Type B pancreatic cell (in vitro differentiated cells): ENCODE data around the gene GNB2. TPM values are rescaled to one million over a fixed set of nuclear protein-coding genes. Genes with fewer than 3 reads are reported as not detected.
"Not testable (repeated sequence)": the region's sequence is repeated elsewhere in the genome, so short reads cannot be mapped to it uniquely, and the experiment has no call there.

ENCODE experiments used
- DNase-seq: peaks from one replicate; pipeline ENCODE4 v3.0.0; 2021; ENCODE audit warnings: mixed read lengths; ENCODE audit not compliant: unreplicated experiment; ENCODE audit errors: extremely low spot score
- H3K27ac Mint-ChIP-seq: 2 replicates; pipeline ENCODE4 v1.8.0; 2021; ENCODE audit warnings: mild to moderate bottlenecking, mixed read lengths
- H3K27me3 Mint-ChIP-seq: 2 replicates; pipeline ENCODE4 v1.8.0; 2021; ENCODE audit warnings: mixed read lengths
- H3K36me3 Mint-ChIP-seq: 2 replicates; pipeline ENCODE4 v1.8.0; 2021; ENCODE audit warnings: mixed read lengths
- H3K4me1 Mint-ChIP-seq: one replicate; pipeline ENCODE4 v1.8.0; 2021; ENCODE audit warnings: mixed read lengths; ENCODE audit not compliant: unreplicated experiment
- H3K4me3 Mint-ChIP-seq: 2 replicates; pipeline ENCODE4 v1.8.0; 2021; ENCODE audit warnings: mild to moderate bottlenecking, mixed read lengths
- H3K9me3 Mint-ChIP-seq: 2 replicates; pipeline ENCODE4 v1.8.0; 2021; ENCODE audit warnings: mixed read lengths
- CTCF ChIP-seq: fragments of 200-600 bp; sonication (generic); conservative IDR thresholded peaks from 2 replicates; pipeline ENCODE4 v1.5.0; 2021; ENCODE audit warnings: antibody characterized with exemption, mild to moderate bottlenecking
- total RNA-seq: library from RNA; stranded (reverse); gene quantifications from 2 replicates; pipeline ENCODE4 v1.2.1, GENCODE V29; 2021; ENCODE audit warnings: low replicate concordance

GNB2 gene
- total RNA-seq, 1 donor from 2014 or later: 179 TPM

- Mint-ChIP-seq H3K27ac (peak overlapping the region; percentile 92), H3K27me3 (peaks cover 2% of the 10 kb centered on the region), H3K36me3 (peaks cover 3% of the 10 kb centered on the region), H3K9me3 (no peaks in the 10 kb centered on the region), H3K4me1 (peaks cover 4% of the 10 kb centered on the region), H3K4me3 (peak overlapping the region; percentile 98)
- DNase-seq: no peak
- TF ChIP-seq CTCF: no peak
These were observed 33.3 kb downstream of the GNB2 start for GRCh38 chr7:100706672-100707311.

GRCh38 chr7:100708395-100708794 lies 34.9 kb downstream of the GNB2 start:
- no peaks in the 10 kb centered on the region for H3K27me3 Mint-ChIP-seq
- H3K27ac Mint-ChIP-seq: no peak overlapping the region
- H3K9me3 Mint-ChIP-seq: no peaks in the 10 kb centered on the region
- TF ChIP-seq CTCF: no peak
- DNase-seq: no peak
- peak overlapping the region; percentile 69 for H3K4me3 Mint-ChIP-seq
- H3K36me3 Mint-ChIP-seq: peaks cover 3% of the 10 kb centered on the region
- peaks cover 4% of the 10 kb centered on the region for H3K4me1 Mint-ChIP-seq

GRCh38 chr7:100710452-100710851 lies 36.9 kb downstream of the GNB2 start:
- TF ChIP-seq CTCF: no peak
- peaks cover 4% of the 10 kb centered on the region for H3K4me1 Mint-ChIP-seq
- peaks cover 3% of the 10 kb centered on the region for H3K36me3 Mint-ChIP-seq
- DNase-seq: no peak
- no peak overlapping the region for H3K27ac Mint-ChIP-seq
- H3K9me3 Mint-ChIP-seq: no peaks in the 10 kb centered on the region
- peaks cover 3% of the 10 kb centered on the region for H3K27me3 Mint-ChIP-seq
- no peak overlapping the region for H3K4me3 Mint-ChIP-seq

GRCh38 chr7:100711369-100711768 lies 37.8 kb downstream of the GNB2 start:
- peaks cover 4% of the 10 kb centered on the region for H3K4me1 Mint-ChIP-seq
- no peak for DNase-seq
- no peaks in the 10 kb centered on the region for H3K9me3 Mint-ChIP-seq
- H3K27me3 Mint-ChIP-seq: peaks cover 5% of the 10 kb centered on the region
- peaks cover 3% of the 10 kb centered on the region for H3K36me3 Mint-ChIP-seq
- H3K4me3 Mint-ChIP-seq: no peak overlapping the region
- no peak overlapping the region for H3K27ac Mint-ChIP-seq
- TF ChIP-seq CTCF: no peak

- H3K27me3 Mint-ChIP-seq: peaks cover 29% of the 10 kb centered on the region
- peaks cover 14% of the 10 kb centered on the region for H3K9me3 Mint-ChIP-seq
- H3K36me3 Mint-ChIP-seq: no peaks in the 10 kb centered on the region
- H3K27ac Mint-ChIP-seq: no peak overlapping the region
- H3K4me3 Mint-ChIP-seq: no peak overlapping the region
- TF ChIP-seq CTCF: no peak
- H3K4me1 Mint-ChIP-seq: no peaks in the 10 kb centered on the region
- no peak for DNase-seq
These were observed 41.2 kb downstream of the GNB2 start for GRCh38 chr7:100714725-100715124.

- H3K36me3 Mint-ChIP-seq, H3K4me1 Mint-ChIP-seq, H3K27ac Mint-ChIP-seq, DNase-seq, H3K4me3 Mint-ChIP-seq: not testable (repeated sequence)
- Mint-ChIP-seq H3K9me3 (peaks cover 14% of the 10 kb centered on the region), H3K27me3 (peaks cover 49% of the 10 kb centered on the region)
These were observed 43.5 kb downstream of the GNB2 start for GRCh38 chr7:100717073-100717472.
